RWPE1 (cell line): ENCODE data around the gene BAZ1B.
"Not testable (repeated sequence)": the region's sequence is repeated elsewhere in the genome, so short reads cannot be mapped to it uniquely, and the experiment has no call there.

Source experiments
- CTCF ChIA-PET: fragments of 350-600 bp; sonication (Branson Sonifier 250); formaldehyde crosslinking; extraction: SDS; loops from one replicate; lab custom pipeline; 2021; lab: Yijun Ruan, JAX
- POLR2A ChIA-PET: fragments of 400-600 bp; formaldehyde crosslinking; extraction: SDS; loops from one replicate; lab custom pipeline; 2020; ENCODE audit warnings: antibody characterized with exemption; ENCODE audit not compliant: low non-redundant PET; lab: Yijun Ruan, JAX
- DNase-seq: peaks from one replicate; pipeline ENCODE4 v3.0.0; 2012; ENCODE audit warnings: low spot score
- H3K27ac ChIP-seq: fragments of 450-650 bp; 2 replicates; pipeline ENCODE4 v1.5.1; 2017
- CTCF ChIP-seq: fragments of 450-650 bp; conservative IDR thresholded peaks from 2 replicates; pipeline ENCODE4 v1.5.1; 2017; ENCODE audit warnings: low read depth, mild to moderate bottlenecking

The BAZ1B gene

GRCh38 chr7:73567140-73567539 lies 45.0 kb upstream of the BAZ1B start:
- no peak for DNase-seq
- TF ChIP-seq CTCF: no peak
- POLR2A ChIA-PET: interaction anchor here (0.9 kb wide), 1 partner anchor 69 kb away, joined by 5 read pairs; no protein-coding TSS in a partner anchor
- H3K27ac ChIP-seq: no peak overlapping the region
- CTCF ChIA-PET: interaction anchor here (0.7 kb wide), 1 partner anchor 34 kb away, joined by 4 read pairs; no protein-coding TSS in a partner anchor

GRCh38 chr7:73566431-73566830 lies 44.3 kb upstream of the BAZ1B start:
- POLR2A ChIA-PET: interaction anchor here (0.6 kb wide), 1 partner anchor 117 kb away, joined by 3 read pairs; no protein-coding TSS in a partner anchor
- DNase-seq, H3K27ac ChIP-seq: not testable (repeated sequence)
- CTCF ChIA-PET: interaction anchor here (0.7 kb wide), 1 partner anchor 16 kb away, joined by 3 read pairs; no protein-coding TSS in a partner anchor

GRCh38 chr7:73565675-73566340 lies 43.7 kb upstream of the BAZ1B start:
- H3K27ac ChIP-seq: no peak overlapping the region
- ChIA-PET POLR2A (interaction anchor here (0.6 kb wide), 1 partner anchor 116 kb away, joined by 3 read pairs; no protein-coding TSS in a partner anchor), CTCF (interaction anchor here (0.7 kb wide), 2 partner anchors 17 to 925 kb away, joined by 3 read pairs; no protein-coding TSS in a partner anchor)
- no peak for DNase-seq
- TF ChIP-seq CTCF: no peak

GRCh38 chr7:73560109-73560835 lies 38.2 kb upstream of the BAZ1B start:
- ChIA-PET CTCF (interaction anchor here (1.1 kb wide), 1 partner anchor 296 kb away, joined by 3 read pairs; no protein-coding TSS in a partner anchor), POLR2A (interaction anchor here (1.2 kb wide), 1 partner anchor 18 kb away, joined by 4 read pairs; the partner anchor contains the start of gene TBL2)
- no peak for TF ChIP-seq CTCF
- H3K27ac ChIP-seq: peak overlapping the region; percentile 35; the same call in 1 of the 2 replicates
- peak; percentile 47 for DNase-seq

- peak within 1 kb of the TSS; percentile 97 for H3K27ac ChIP-seq
- POLR2A ChIA-PET: interaction anchor here (0.7 to 1.3 kb wide), 2 partner anchors 10 to 22 kb away, joined by 3 to 5 read pairs; no protein-coding TSS in a partner anchor
- CTCF ChIA-PET: interaction anchor here (0.6 kb wide), 1 partner anchor 339 kb away, joined by 3 read pairs; no protein-coding TSS in a partner anchor
- TF ChIP-seq CTCF: no peak
- peak; percentile 94 for DNase-seq
These were observed 35.5 kb upstream of the BAZ1B start, which contains the start of gene BCL7B for GRCh38 chr7:73557397-73558257. Gene BCL7B, minus strand, starts transcription at chr7:73557690. Its CDS starts 112 bp downstream, at chr7:73557578.

GRCh38 chr7:73557108-73557396 lies 35.0 kb upstream of the BAZ1B start:
- TF ChIP-seq CTCF: no peak
- CTCF ChIA-PET: no interaction called here
- peak; percentile 97 for DNase-seq
- H3K27ac ChIP-seq: peak overlapping the region; percentile 97
- POLR2A ChIA-PET: interaction anchor here (0.7 to 1.3 kb wide), 2 partner anchors 10 to 22 kb away, joined by 3 to 5 read pairs; no protein-coding TSS in a partner anchor
